ENCODE results near the gene H2BW2.

GRCh38 chrX:104041003-104041402, 1.2 kb downstream of the H2BW2 start:
- no peak for TF ChIP-seq CTCF (IDR thresholded peaks at IDR 0.05)
- TF ChIP-seq POLR2A (IDR thresholded peaks at IDR 0.05), result no peak

Data from testis (tissue), 2 donors.